ENCODE results near the gene KCNJ5.

GRCh38 chr11:128953151-128953550, 62.0 kb downstream of the KCNJ5 start:
- TF ChIP-seq POLR2A (IDR thresholded peaks at IDR 0.05; ENCODE audit: low read length) (no peak), GATA1 (IDR thresholded peaks at IDR 0.05; ENCODE audit: low read depth, low read length) (no peak)
